Urinary bladder (tissue), 4 donors: ENCODE measurements around the gene ATP11A. TPM values are rescaled to one million over a fixed set of nuclear protein-coding genes. Genes with fewer than 3 reads are reported as not detected.

ENCODE experiments used
- DNase-seq: peaks from one replicate; pipeline ENCODE4 v3.0.0-alpha.2; 2015; ENCODE audit errors: extremely low spot score
- H3K27ac ChIP-seq: one replicate; pipeline ENCODE4 v1.5.1; 2013; ENCODE audit warnings: low read depth, mild to moderate bottlenecking, moderate library complexity
- H3K36me3 ChIP-seq: one replicate; pipeline ENCODE4 v1.6.1; 2013; ENCODE audit warnings: mild to moderate bottlenecking, moderate library complexity; ENCODE audit not compliant: insufficient read depth
- H3K4me1 ChIP-seq: one replicate; pipeline ENCODE4 v1.6.1; 2013; ENCODE audit warnings: mild to moderate bottlenecking, moderate library complexity; ENCODE audit not compliant: insufficient read depth
- H3K4me3 ChIP-seq: one replicate; pipeline ENCODE4 v1.5.1; 2013; ENCODE audit warnings: low read depth, low read length
- WGBS: extraction: QIAGEN DNeasy Blood & Tissue Kit; methylation state at CpG from one replicate; pipeline ENCODE4 v1.1.7; 2013; 5-methylcytosine and 5-hydroxymethylcytosine counted together
- polyA plus RNA-seq: library from polyadenylated mRNA; stranded (reverse); fragments of 200-250 nt; gene quantifications from one replicate; pipeline ENCODE4 v1.2.3, GENCODE V29; 2013
- total RNA-seq: library from RNA; depleted of rRNA; stranded (reverse); fragments of >200 nt; gene quantifications from one replicate; pipeline ENCODE4 v1.2.3, GENCODE V29; 2014
- donor health status: healthy with polysubstance abuse.
- donor health status: healthy.

ATP11A gene
- total and polyA plus RNA-seq, 2 donors: 11.4 to 26.2 TPM

GRCh38 chr13:112895521-112896465 lies 206.0 kb downstream of the ATP11A start:
- Histone ChIP-seq H3K4me3 (no peak overlapping the region), H3K4me1 (no peaks in the 10 kb centered on the region), H3K36me3 (no peaks in the 10 kb centered on the region), H3K27ac (no peak overlapping the region)
- 50% methylated on average over 29 of the region's 29 CpGs for WGBS
- no peak for DNase-seq

GRCh38 chr13:112896736-112897602 lies 207.1 kb downstream of the ATP11A start:
- DNase-seq: no peak
- Histone ChIP-seq H3K27ac (no peak overlapping the region), H3K4me3 (no peak overlapping the region), H3K36me3 (no peaks in the 10 kb centered on the region), H3K4me1 (no peaks in the 10 kb centered on the region)
- WGBS: 92% methylated on average over 27 of the region's 27 CpGs

DNA sequence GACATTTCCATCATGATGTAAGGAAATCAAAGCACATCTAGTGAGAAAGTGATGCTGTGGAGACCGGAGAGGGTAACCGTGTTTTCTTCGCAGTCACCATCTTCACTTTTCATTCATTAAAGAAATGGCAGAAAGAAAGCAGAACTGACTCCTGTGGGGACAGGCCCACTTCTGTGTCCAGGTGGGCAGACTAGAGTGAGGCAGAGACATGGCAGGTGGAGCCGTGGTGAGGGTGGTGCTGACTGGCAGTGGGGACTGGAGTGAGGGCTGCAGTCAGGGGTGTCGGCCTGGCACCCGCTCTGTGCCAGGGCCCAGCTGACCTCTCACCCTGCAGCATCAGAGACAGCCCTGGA lies 207.7 kb downstream of the ATP11A start:
- Histone ChIP-seq H3K4me3 (no peak overlapping the region), H3K4me1 (no peaks in the 10 kb centered on the region), H3K27ac (no peak overlapping the region), H3K36me3 (no peaks in the 10 kb centered on the region)
- no peak for DNase-seq
- WGBS: 94% methylated on average over 6 of the region's 6 CpGs

- Histone ChIP-seq H3K4me3 (no peak overlapping the region), H3K27ac (no peak overlapping the region), H3K4me1 (no peaks in the 10 kb centered on the region), H3K36me3 (no peaks in the 10 kb centered on the region)
- DNase-seq: no peak
- 86% methylated on average over 39 of the region's 39 CpGs for WGBS
Measured at GRCh38 chr13:112897956-112898620, 208.2 kb downstream of the ATP11A start.

DNA sequence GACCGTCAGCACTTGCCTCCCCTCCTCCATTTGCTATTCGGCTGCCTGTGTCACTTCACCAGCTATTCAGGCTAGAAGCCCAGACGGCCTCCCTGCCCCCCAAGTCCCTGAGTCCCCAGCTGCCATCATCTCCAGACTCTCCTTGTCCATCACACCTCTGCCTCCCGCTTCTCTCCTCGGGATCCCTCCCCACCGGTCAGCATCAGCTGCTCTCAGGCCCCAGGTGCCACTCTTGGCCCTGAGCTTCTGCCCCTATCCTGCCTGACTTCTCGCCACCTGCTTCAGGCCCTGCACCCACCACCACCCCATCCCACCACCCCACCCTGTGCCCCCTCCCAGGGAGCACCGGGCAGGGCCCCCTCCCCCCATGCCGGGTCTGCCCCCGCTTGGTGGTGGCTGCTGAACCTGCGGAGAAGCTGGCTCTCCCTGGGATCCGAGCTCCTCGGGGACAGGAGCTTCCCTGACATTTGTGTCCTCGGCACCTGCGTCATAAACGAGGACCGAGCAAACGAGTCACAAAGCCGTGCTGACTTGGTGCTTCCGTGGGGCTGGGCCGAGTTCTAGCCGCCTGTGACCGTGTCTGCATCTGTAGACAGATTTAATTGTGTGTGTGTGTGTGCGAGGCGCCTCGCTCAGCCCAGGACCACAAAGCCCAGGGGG lies 208.9 kb downstream of the ATP11A start:
- no peaks in the 10 kb centered on the region for H3K36me3 ChIP-seq
- H3K27ac ChIP-seq: no peak overlapping the region
- H3K4me1 ChIP-seq: no peaks in the 10 kb centered on the region
- no peak for DNase-seq
- H3K4me3 ChIP-seq: no peak overlapping the region
- 80% methylated on average over 26 of the region's 26 CpGs for WGBS

DNA sequence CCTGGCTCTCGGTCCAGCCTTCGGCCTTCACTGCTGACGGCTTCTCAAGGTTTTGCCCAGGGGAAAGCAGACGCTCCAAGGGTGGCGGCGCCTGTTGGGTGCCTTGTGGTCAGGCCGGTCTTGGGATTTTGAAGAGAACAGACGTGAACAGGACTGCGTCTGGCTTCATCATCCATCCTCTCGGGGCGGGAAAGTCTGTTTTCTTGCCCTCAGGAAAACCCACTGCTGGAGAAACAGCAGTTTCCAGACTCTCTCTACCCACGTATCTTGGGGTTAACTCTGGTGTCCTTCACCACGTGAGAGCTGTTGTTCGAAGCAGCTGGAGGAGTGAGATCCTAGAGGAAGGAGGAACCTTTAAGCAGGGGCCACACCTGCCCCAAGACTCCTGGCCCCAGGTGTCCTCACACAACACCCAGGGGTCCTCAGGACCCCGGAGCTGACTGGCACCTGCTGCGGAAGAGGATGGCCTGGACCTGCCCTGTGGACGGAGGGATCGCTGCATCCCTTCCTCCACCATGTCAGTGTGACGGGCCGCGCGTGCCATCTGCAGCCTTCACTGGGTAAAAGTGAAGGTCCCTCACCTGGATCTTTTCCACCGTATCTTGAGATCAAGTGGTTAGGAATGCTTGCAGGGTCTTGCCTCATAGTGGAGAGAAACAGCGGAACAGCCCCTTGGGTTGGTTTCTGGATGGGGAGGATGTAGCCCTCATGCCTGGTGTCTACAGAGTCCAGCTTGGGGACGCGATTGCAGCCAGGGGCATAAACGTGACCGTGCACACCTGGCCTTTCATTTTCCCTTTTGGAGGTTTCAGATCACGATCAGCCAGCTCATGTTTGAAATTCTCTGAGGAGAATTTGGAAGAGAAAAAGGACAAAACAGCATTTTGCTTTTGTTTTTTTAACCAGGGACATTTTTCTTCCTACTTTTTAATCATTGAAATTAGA lies 209.7 kb downstream of the ATP11A start:
- 90% methylated on average over 29 of the region's 29 CpGs for WGBS
- DNase-seq: no peak
- Histone ChIP-seq H3K36me3 (no peaks in the 10 kb centered on the region), H3K4me3 (no peak overlapping the region), H3K27ac (no peak overlapping the region), H3K4me1 (no peaks in the 10 kb centered on the region)

GRCh38 chr13:112900226-112900600 lies 210.4 kb downstream of the ATP11A start:
- no peaks in the 10 kb centered on the region for H3K4me1 ChIP-seq
- no peaks in the 10 kb centered on the region for H3K36me3 ChIP-seq
- DNase-seq: no peak
- 89% methylated on average over 9 of the region's 9 CpGs for whole genome bisulfite sequencing
- H3K4me3 ChIP-seq: no peak overlapping the region
- no peak overlapping the region for H3K27ac ChIP-seq

DNA sequence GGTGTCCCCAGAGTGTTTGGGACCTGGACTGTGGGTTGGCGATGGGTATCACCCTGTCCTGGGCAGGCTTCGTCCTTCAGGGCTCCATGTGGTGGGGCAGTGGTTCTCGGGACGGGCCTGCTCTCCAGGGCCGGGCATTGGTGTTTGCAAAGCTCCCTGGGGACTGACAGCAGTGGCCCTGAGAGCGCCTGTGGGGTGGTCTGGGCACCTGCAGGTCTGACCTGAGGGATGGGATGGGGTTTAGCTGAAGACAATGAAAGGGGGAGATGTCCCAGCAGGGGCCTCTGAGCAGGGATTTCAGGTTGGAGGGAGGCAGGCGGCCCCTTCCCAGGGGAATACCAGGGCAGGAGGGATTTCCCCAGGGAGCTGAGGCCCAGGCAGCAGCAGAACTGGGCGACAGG lies 210.9 kb downstream of the ATP11A start:
- H3K27ac ChIP-seq: no peak overlapping the region
- no peaks in the 10 kb centered on the region for H3K36me3 ChIP-seq
- no peak overlapping the region for H3K4me3 ChIP-seq
- 91% methylated on average over 8 of the region's 8 CpGs for WGBS
- no peaks in the 10 kb centered on the region for H3K4me1 ChIP-seq
- DNase-seq: no peak

DNA sequence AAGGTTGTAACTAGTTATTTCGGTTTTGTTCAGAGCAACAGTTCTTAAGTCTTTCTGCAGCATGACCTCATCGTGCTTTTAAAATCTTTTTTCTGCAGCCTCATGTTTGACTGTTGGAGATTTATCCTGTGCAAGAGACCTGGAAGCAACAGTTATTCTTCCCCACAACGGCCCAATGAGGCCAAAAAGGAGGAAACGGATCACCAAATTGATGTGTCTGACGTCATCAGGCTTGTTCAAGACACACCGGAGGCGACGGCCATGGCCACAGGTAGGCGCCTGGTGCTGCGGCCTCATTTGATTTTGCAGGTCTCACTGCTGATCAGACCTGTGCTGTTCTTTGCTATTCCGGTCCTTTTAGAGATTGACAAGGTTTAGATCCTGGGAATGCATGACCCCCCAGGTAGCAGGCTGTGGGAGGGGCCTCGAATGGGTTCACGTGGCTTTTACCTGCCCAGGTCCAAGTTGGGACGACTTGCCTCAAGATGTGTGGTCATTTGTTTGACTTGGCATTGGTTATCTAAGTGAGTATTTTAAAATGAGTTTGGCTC lies 212.3 kb downstream of the ATP11A start:
- no peaks in the 10 kb centered on the region for H3K36me3 ChIP-seq
- no peaks in the 10 kb centered on the region for H3K4me1 ChIP-seq
- WGBS: 61% methylated on average over 14 of the region's 14 CpGs
- H3K4me3 ChIP-seq: no peak overlapping the region
- no peak for DNase-seq
- H3K27ac ChIP-seq: no peak overlapping the region

DNA sequence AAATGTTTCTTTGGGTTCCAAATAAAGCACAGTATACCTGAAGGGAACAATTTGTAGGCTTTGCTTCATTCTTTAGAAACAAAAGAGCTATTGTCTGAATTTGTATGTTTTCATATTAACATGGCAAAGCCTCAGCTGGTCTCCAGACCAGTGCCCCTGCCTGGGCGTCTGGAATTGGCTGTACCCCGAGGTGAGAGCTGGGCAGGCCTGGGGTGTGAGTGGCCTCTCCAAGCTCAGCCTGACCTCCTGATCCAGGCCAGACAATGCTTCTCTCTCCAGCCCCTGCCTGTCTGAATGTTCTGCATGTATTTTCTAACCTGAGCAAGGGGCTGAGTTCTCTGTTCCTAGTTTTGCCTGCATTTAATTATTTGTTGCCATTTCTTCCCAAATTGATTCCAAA lies 212.8 kb downstream of the ATP11A start:
- Histone ChIP-seq H3K36me3 (no peaks in the 10 kb centered on the region), H3K27ac (no peak overlapping the region), H3K4me1 (no peaks in the 10 kb centered on the region), H3K4me3 (no peak overlapping the region)
- DNase-seq: no peak
- WGBS: 90% methylated on average over 2 of the region's 2 CpGs

DNA sequence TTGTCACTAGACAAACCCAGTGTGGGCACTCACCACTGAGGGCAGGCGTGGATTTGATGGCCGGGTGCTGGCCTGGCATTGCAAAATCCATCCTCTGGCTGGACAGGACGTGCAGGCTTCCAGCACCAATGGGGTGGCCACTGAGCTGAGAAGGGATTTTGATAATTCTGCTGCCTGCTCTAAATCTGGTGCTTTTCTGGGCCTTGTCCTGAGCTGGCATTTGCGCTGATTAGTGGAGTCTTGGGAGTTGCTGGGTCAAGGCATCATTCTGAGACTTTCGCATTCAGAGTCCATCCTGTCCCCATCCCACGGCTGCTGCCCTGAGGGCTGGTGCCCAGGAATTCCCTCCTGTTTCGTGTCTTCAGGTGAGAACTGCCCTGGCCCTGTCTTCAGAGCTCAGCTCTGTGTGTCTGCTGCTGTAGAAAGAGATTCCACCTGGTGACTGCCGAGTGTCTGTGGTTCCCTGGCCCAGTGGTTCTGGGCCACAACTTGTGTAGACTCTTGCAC lies 213.3 kb downstream of the ATP11A start:
- DNase-seq: no peak
- no peak overlapping the region for H3K4me3 ChIP-seq
- no peaks in the 10 kb centered on the region for H3K36me3 ChIP-seq
- H3K27ac ChIP-seq: no peak overlapping the region
- no peaks in the 10 kb centered on the region for H3K4me1 ChIP-seq
- 94% methylated on average over 8 of the region's 8 CpGs for WGBS

DNA sequence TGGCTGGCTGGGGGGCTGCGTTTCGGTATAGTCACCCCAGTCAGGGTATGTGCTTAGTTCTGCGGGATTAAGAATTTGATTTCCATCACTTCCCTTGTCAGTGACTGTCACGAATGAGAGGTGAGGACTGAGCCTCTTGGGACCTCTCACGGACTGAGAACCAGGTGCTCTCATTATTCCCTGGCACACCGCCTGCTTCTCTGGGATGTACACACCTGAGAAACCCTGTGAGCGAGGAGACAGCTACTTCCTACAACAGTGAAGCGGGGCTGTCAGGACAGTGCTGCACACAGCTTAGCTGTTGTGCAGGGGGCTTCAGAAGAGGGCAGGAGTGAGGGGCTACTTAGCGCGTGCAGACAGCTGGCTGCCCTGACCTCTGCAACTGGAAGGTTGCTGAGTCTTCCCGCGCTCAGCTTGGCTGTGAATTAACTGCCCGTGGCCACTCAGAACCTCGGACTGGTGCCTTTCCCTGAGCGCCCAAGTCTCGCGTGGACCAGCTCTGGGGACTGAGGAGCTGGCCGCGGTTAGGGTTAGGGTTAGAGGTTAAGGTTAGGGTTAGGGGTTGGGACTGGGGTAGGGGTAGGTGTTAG lies 213.9 kb downstream of the ATP11A start:
- no peak overlapping the region for H3K27ac ChIP-seq
- WGBS: 95% methylated on average over 19 of the region's 19 CpGs
- DNase-seq: no peak
- H3K4me3 ChIP-seq: no peak overlapping the region
- no peaks in the 10 kb centered on the region for H3K36me3 ChIP-seq
- H3K4me1 ChIP-seq: no peaks in the 10 kb centered on the region
